ENCODE results near the gene NPLOC4.

NPLOC4 gene

GRCh38 chr17:81569986-81570514 lies 66.9 kb downstream of the NPLOC4 start:
- Histone ChIP-seq H3K4me3 (ENCODE audit: low read depth in 1 of 2, low read length in 2 of 2) (no peak overlapping the region), H3K9ac (ENCODE audit: low read depth, low read length) (no peak overlapping the region), H3K27me3 (ENCODE audit: insufficient read depth, low read length, poor library complexity) (no peaks in the 10 kb centered on the region), H3K4me2 (ENCODE audit: insufficient read depth, low read length) (no peak overlapping the region), H3K27ac (ENCODE audit: low read length) (no peak overlapping the region), H4K20me1 (ENCODE audit: insufficient read depth, low read length) (peaks cover 19% of the 10 kb centered on the region), H3K9me3 (ENCODE audit: insufficient read depth, low read length, severe bottlenecking) (no peaks in the 10 kb centered on the region), H3K36me3 (ENCODE audit: insufficient read depth, low read length) (peaks cover 95% of the 10 kb centered on the region), H3K79me2 (ENCODE audit: insufficient read depth, low read length) (no peaks in the 10 kb centered on the region; the same call in 1 of the 2 replicates), H3K4me1 (ENCODE audit: insufficient read depth, low read length) (no peaks in the 10 kb centered on the region), H2AFZ (ENCODE audit: low read depth, low read length) (no peak overlapping the region)
- DNase-seq (no peak), ATAC-seq (ENCODE audit: insufficient read depth, low read depth) (no peak)
- no peak for TF ChIP-seq EZH2 (IDR thresholded peaks at IDR 0.05; ENCODE audit: borderline replicate concordance, low read depth, low read length, severe bottlenecking)
- no peak for TF ChIP-seq CTCF (IDR thresholded peaks at IDR 0.05; ENCODE audit: borderline replicate concordance, extremely low read depth, low read length, poor library complexity, severe bottlenecking)

DNA sequence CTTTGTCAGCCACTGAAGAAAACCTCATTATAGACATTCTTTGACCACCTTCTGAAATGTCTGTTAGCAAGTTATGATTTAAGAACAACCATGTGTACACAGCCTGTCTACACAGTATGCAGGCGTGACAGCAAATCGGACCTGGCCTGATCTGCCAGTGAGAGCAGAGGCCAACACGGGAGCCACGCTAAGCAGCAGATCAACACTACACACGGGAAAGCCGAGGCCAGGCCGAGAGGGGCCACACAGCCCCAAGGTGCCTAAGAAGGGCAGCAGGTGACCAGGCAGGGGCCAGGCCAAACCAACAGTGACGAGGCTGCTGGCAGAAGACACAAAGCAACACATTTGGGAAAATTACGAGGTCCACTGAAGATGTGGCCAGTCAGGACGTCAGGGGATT lies 68.5 kb downstream of the NPLOC4 start:
- no peaks in the 10 kb centered on the region for H3K4me1 ChIP-seq (ENCODE audit: insufficient read depth, low read length)
- H3K27ac ChIP-seq (ENCODE audit: low read length) = no peak overlapping the region
- H2AFZ ChIP-seq (ENCODE audit: low read depth, low read length) = no peak overlapping the region
- no peak for TF ChIP-seq CTCF (IDR thresholded peaks at IDR 0.05; ENCODE audit: borderline replicate concordance, extremely low read depth, low read length, poor library complexity, severe bottlenecking)
- TF ChIP-seq EZH2 (IDR thresholded peaks at IDR 0.05; ENCODE audit: borderline replicate concordance, low read depth, low read length, severe bottlenecking) = no peak
- H3K9ac ChIP-seq (ENCODE audit: low read depth, low read length) = no peak overlapping the region
- peaks cover 96% of the 10 kb centered on the region for H3K36me3 ChIP-seq (ENCODE audit: insufficient read depth, low read length)
- ATAC-seq (ENCODE audit: insufficient read depth, low read depth) (no peak), DNase-seq (no peak)
- H4K20me1 ChIP-seq (ENCODE audit: insufficient read depth, low read length) = peaks cover 15% of the 10 kb centered on the region
- no peak overlapping the region for H3K4me2 ChIP-seq (ENCODE audit: insufficient read depth, low read length)
- H3K27me3 ChIP-seq (ENCODE audit: insufficient read depth, low read length, poor library complexity) = no peaks in the 10 kb centered on the region
- no peaks in the 10 kb centered on the region for H3K9me3 ChIP-seq (ENCODE audit: insufficient read depth, low read length, severe bottlenecking)
- no peak overlapping the region for H3K4me3 ChIP-seq (ENCODE audit: low read depth in 1 of 2, low read length in 2 of 2)
- no peaks in the 10 kb centered on the region for H3K79me2 ChIP-seq (ENCODE audit: insufficient read depth, low read length)

GRCh38 chr17:81567191-81567590 lies 69.7 kb downstream of the NPLOC4 start:
- H3K4me3 ChIP-seq (ENCODE audit: low read depth in 1 of 2, low read length in 2 of 2) = no peak overlapping the region
- no peak overlapping the region for H3K27ac ChIP-seq (ENCODE audit: low read length)
- H3K36me3 ChIP-seq (ENCODE audit: insufficient read depth, low read length) = peaks cover 98% of the 10 kb centered on the region
- H3K9me3 ChIP-seq (ENCODE audit: insufficient read depth, low read length, severe bottlenecking) = no peaks in the 10 kb centered on the region
- no peak overlapping the region for H3K4me2 ChIP-seq (ENCODE audit: insufficient read depth, low read length)
- no peak overlapping the region for H3K9ac ChIP-seq (ENCODE audit: low read depth, low read length)
- no peak overlapping the region for H2AFZ ChIP-seq (ENCODE audit: low read depth, low read length)
- no peaks in the 10 kb centered on the region for H3K27me3 ChIP-seq (ENCODE audit: insufficient read depth, low read length, poor library complexity)
- TF ChIP-seq EZH2 (IDR thresholded peaks at IDR 0.05; ENCODE audit: borderline replicate concordance, low read depth, low read length, severe bottlenecking) (no peak), CTCF (IDR thresholded peaks at IDR 0.05; ENCODE audit: borderline replicate concordance, extremely low read depth, low read length, poor library complexity, severe bottlenecking) (no peak)
- peaks cover 15% of the 10 kb centered on the region for H4K20me1 ChIP-seq (ENCODE audit: insufficient read depth, low read length)
- H3K79me2 ChIP-seq (ENCODE audit: insufficient read depth, low read length) = no peaks in the 10 kb centered on the region
- ATAC-seq (ENCODE audit: insufficient read depth, low read depth) (no peak), DNase-seq (no peak)
- H3K4me1 ChIP-seq (ENCODE audit: insufficient read depth, low read length) = no peaks in the 10 kb centered on the region

Data from DND-41 (cell line).